H1 (cell line): Measurements from ENCODE around the gene EPN2. TPM values are rescaled to one million over a fixed set of nuclear protein-coding genes. Genes with fewer than 3 reads are reported as not detected.

Source experiments
- CTCF ChIA-PET: fragments of 300-600 bp; sonication (Branson Sonifier 250); formaldehyde crosslinking; loops from one replicate; lab custom pipeline; 2021; ENCODE audit not compliant: partially characterized antibody; lab: Charles Lee
- POLR2A ChIA-PET: fragments of 300-600 bp; sonication (Branson Sonifier 250); formaldehyde crosslinking; loops from one replicate; lab custom pipeline; 2021; ENCODE audit warnings: inconsistent platforms; ENCODE audit not compliant: partially characterized antibody; lab: Charles Lee
- DNase-seq, 2 experiments: peaks; one replicate each; pipeline versions ENCODE4 v3.0.0 to v3.0.0-alpha.2; 2010 to 2022; ENCODE audit warnings: low spot score in 2 of 2, low read depth in 1 of 2, mixed read lengths in 1 of 2
- FAIRE-seq: peaks from 2 replicates; lab custom pipeline; 2011; peaks lifted over from hg19 to GRCh38; lab: Jason Lieb, UNC
- H2AFZ ChIP-seq: 2 replicates; pipeline ENCODE4 v1.8.1; 2012; ENCODE audit warnings: low read length, inconsistent platforms
- H2AK5ac ChIP-seq: 2 replicates; pipeline ENCODE4 v1.6.1; 2013; ENCODE audit warnings: low read depth, low read length
- H2BK120ac ChIP-seq: replicated peaks from 2 replicates; pipeline ENCODE3; 2013; ENCODE audit warnings: low read depth, low read length, inconsistent platforms
- H2BK12ac ChIP-seq: 2 replicates; pipeline ENCODE4 v1.6.1; 2013; ENCODE audit warnings: low read depth, low read length
- H2BK15ac ChIP-seq: 2 replicates; pipeline ENCODE4 v1.6.1; 2013; ENCODE audit warnings: low read length
- H2BK20ac ChIP-seq: 2 replicates; pipeline ENCODE4 v1.6.1; 2013; ENCODE audit warnings: low read length
- H2BK5ac ChIP-seq: 2 replicates; pipeline ENCODE4 v1.6.1; 2013; ENCODE audit warnings: low read depth, low read length
- H3K14ac ChIP-seq: 2 replicates; pipeline ENCODE4 v1.6.1; 2013; ENCODE audit warnings: inconsistent platforms; ENCODE audit not compliant: insufficient read length
- H3K18ac ChIP-seq: 2 replicates; pipeline ENCODE4 v1.6.1; 2013; ENCODE audit warnings: low read length; ENCODE audit errors: extremely low read depth
- H3K23ac ChIP-seq: 2 replicates; pipeline ENCODE4 v1.6.1; 2013; ENCODE audit warnings: inconsistent platforms; ENCODE audit not compliant: insufficient read length
- H3K23me2 ChIP-seq: 2 replicates; pipeline ENCODE4 v1.6.1; 2013; ENCODE audit warnings: low read depth, low read length
- H3K27ac ChIP-seq: 2 replicates; pipeline ENCODE4 v1.6.1; 2011; ENCODE audit warnings: low read depth, low read length, inconsistent platforms
- H3K27me3 ChIP-seq, 4 experiments: replicated peaks in 1 of 4; 1 replicate in 1 of 4; 2 replicates in 3 of 4; pipeline versions ENCODE4 v1.6.1 to v1.8.1; 2011 to 2013; ENCODE audit warnings: low read length in 3 of 4, mild to moderate bottlenecking in 3 of 4, inconsistent platforms in 2 of 4, mixed read lengths in 2 of 4, moderate library complexity in 1 of 4; ENCODE audit not compliant: control insufficient read depth in 3 of 4, insufficient read depth in 3 of 4; ENCODE audit errors: extremely low read depth in 1 of 4
- H3K36me3 ChIP-seq, 4 experiments: 2 replicates each; pipeline versions ENCODE4 v1.6.1 to v1.8.1; 2011 to 2013; ENCODE audit warnings: mild to moderate bottlenecking in 4 of 4, low read length in 3 of 4, moderate library complexity in 2 of 4, control low read depth in 1 of 4, inconsistent platforms in 1 of 4; ENCODE audit not compliant: insufficient read depth in 4 of 4, control insufficient read depth in 2 of 4
- H3K4ac ChIP-seq: replicated peaks from 2 replicates; pipeline ENCODE3; 2013; ENCODE audit warnings: low read length, low read depth, mixed read lengths, inconsistent platforms; ENCODE audit not compliant: insufficient read length
- H3K4me1 ChIP-seq, 4 experiments: replicated peaks in 1 of 4; 1 replicate in 1 of 4; 2 replicates in 3 of 4; pipeline versions ENCODE4 v1.6.1 to v1.8.1; 2011 to 2013; ENCODE audit warnings: low read length in 3 of 4, inconsistent platforms in 2 of 4, mixed read lengths in 1 of 4; ENCODE audit not compliant: insufficient read depth in 4 of 4, control insufficient read depth in 3 of 4
- H3K4me2 ChIP-seq, 2 experiments: 2 replicates each; pipeline versions ENCODE4 v1.6.1 to v1.8.1; 2011 to 2013; ENCODE audit warnings: low read depth in 2 of 2, low read length in 2 of 2, control low read depth in 1 of 2, inconsistent platforms in 1 of 2, mild to moderate bottlenecking in 1 of 2; ENCODE audit not compliant: insufficient read depth in 1 of 2
- H3K4me3 ChIP-seq, 4 experiments: fragments of 200-600, 300-600 bp in 1 of 4; sonication (generic), shearing (Covaris generic), sonication (Bioruptor Twin) in 1 of 4; 2 replicates each; pipeline versions ENCODE4 v1.5.1 to v1.8.1; 2011 to 2016; ENCODE audit warnings: low read length in 4 of 4, low read depth in 3 of 4, control low read depth in 2 of 4, inconsistent platforms in 2 of 4, mild to moderate bottlenecking in 2 of 4, mixed read lengths in 1 of 4, moderate library complexity in 1 of 4; ENCODE audit not compliant: insufficient read depth in 2 of 4; ENCODE audit errors: extremely low read depth in 1 of 4
- H3K56ac ChIP-seq: replicated peaks from 2 replicates; pipeline ENCODE3; 2013; ENCODE audit warnings: low read depth, mild to moderate bottlenecking, mixed read lengths, low read length, inconsistent platforms; ENCODE audit not compliant: insufficient read length
- H3K79me1 ChIP-seq: 2 replicates; pipeline ENCODE4 v1.6.1; 2013; ENCODE audit warnings: low read depth, low read length, control low read depth
- H3K79me2 ChIP-seq, 2 experiments: 2 replicates each; pipeline versions ENCODE4 v1.6.1 to v1.8.1; 2012 to 2013; ENCODE audit warnings: low read length in 2 of 2, mild to moderate bottlenecking in 2 of 2, inconsistent platforms in 1 of 2; ENCODE audit not compliant: insufficient read depth in 2 of 2, control insufficient read depth in 1 of 2
- H3K9ac ChIP-seq, 4 experiments: replicated peaks in 1 of 4; 1 replicate in 1 of 4; 2 replicates in 3 of 4; pipeline versions ENCODE4 v1.6.1 to v1.8.1; 2011 to 2013; ENCODE audit warnings: low read depth in 3 of 4, low read length in 3 of 4, control low read depth in 2 of 4, mild to moderate bottlenecking in 2 of 4, moderate library complexity in 2 of 4, inconsistent platforms in 1 of 4; ENCODE audit errors: extremely low read depth in 1 of 4
- H3K9me3 ChIP-seq, 2 experiments: 2 replicates each; pipeline versions ENCODE4 v1.6.1 to v1.8.1; 2012 to 2013; ENCODE audit warnings: mild to moderate bottlenecking in 2 of 2, moderate library complexity in 2 of 2, control low read depth in 1 of 2, inconsistent platforms in 1 of 2, low read depth in 1 of 2, low read length in 1 of 2, mixed read lengths in 1 of 2; ENCODE audit not compliant: insufficient read depth in 2 of 2
- H4K20me1 ChIP-seq, 2 experiments: replicated peaks in 1 of 2; 2 replicates each; pipeline versions ENCODE3 to v1.8.1; 2011 to 2013; ENCODE audit warnings: inconsistent platforms in 2 of 2, low read length in 2 of 2, mild to moderate bottlenecking in 1 of 2; ENCODE audit not compliant: insufficient read depth in 2 of 2, control insufficient read depth in 1 of 2
- H4K5ac ChIP-seq: 2 replicates; pipeline ENCODE4 v1.6.1; 2013; ENCODE audit warnings: low read length, low read depth, mixed read lengths, inconsistent platforms; ENCODE audit not compliant: insufficient read length
- H4K8ac ChIP-seq: 2 replicates; pipeline ENCODE4 v1.8.0; 2013; ENCODE audit warnings: mild to moderate bottlenecking, moderate library complexity, low read length, inconsistent platforms; ENCODE audit not compliant: insufficient read depth; ENCODE audit errors: extremely low read depth
- H4K91ac ChIP-seq: replicated peaks from 2 replicates; pipeline ENCODE3; 2013; ENCODE audit warnings: low read length, mixed read lengths, inconsistent platforms; ENCODE audit not compliant: insufficient read length
- CHD1 ChIP-seq: IDR thresholded peaks from 2 replicates; pipeline ENCODE4 v1.6.1; 2012; ENCODE audit warnings: low read depth, low read length, improper control_type of control experiment
- CTBP2 ChIP-seq: IDR thresholded peaks from 2 replicates; pipeline ENCODE4 v1.7.0; 2011; ENCODE audit warnings: borderline replicate concordance, mild to moderate bottlenecking, moderate library complexity, mixed read lengths, low read length; ENCODE audit not compliant: insufficient read depth, insufficient read length
- EP300 ChIP-seq, 2 experiments: IDR thresholded peaks; 1 replicate in 1 of 2; 2 replicates in 1 of 2; pipeline ENCODE4 v1.6.1; 2011 to 2012; ENCODE audit warnings: low read depth in 2 of 2, low read length in 2 of 2, mild to moderate bottlenecking in 2 of 2, borderline replicate concordance in 1 of 2, inconsistent platforms in 1 of 2, moderate library complexity in 1 of 2
- HDAC2 ChIP-seq, 2 experiments: fragments of 300-600 bp in 1 of 2; sonication (generic) in 1 of 2; IDR thresholded peaks; 2 replicates each; pipeline ENCODE4 v1.6.1; 2011 to 2012; ENCODE audit warnings: low read depth in 2 of 2, low read length in 2 of 2, mild to moderate bottlenecking in 2 of 2, moderate library complexity in 2 of 2, borderline replicate concordance in 1 of 2, inconsistent platforms in 1 of 2
- KDM1A ChIP-seq: fragments of 200-600, 300-600 bp; sonication (generic); IDR thresholded peaks from 2 replicates; pipeline ENCODE4 v1.7.1; 2016; ENCODE audit warnings: mild to moderate bottlenecking, low read length, borderline replicate concordance
- KDM4A ChIP-seq: IDR thresholded peaks from one replicate; pipeline ENCODE4 v1.7.1; 2012; ENCODE audit warnings: low read depth, mild to moderate bottlenecking, moderate library complexity, low read length, inconsistent platforms; ENCODE audit not compliant: severe bottlenecking
- POLR2AphosphoS5 ChIP-seq: IDR thresholded peaks from 2 replicates; pipeline ENCODE4 v1.6.1; 2011; ENCODE audit warnings: low read depth, low read length
- RFX5 ChIP-seq: IDR thresholded peaks from 2 replicates; pipeline ENCODE4 v1.6.1; 2011; ENCODE audit warnings: low read depth, low read length, improper control_type of control experiment, borderline replicate concordance
- TBP ChIP-seq: IDR thresholded peaks from 2 replicates; pipeline ENCODE4 v1.6.1; 2011; ENCODE audit warnings: low read depth, low read length, improper control_type of control experiment
- WGBS, 2 experiments: shearing (Covaris generic) in 1 of 2; methylation state at CpG; one replicate each; pipeline versions ENCODE4 v1.1.6 to v1.1.7; 2013 to 2015; ENCODE audit warnings: low lambda C conversion rate in 2 of 2, mixed read lengths in 2 of 2, inconsistent platforms in 1 of 2, low coverage in 1 of 2, missing lambda C conversion rate in 1 of 2; ENCODE audit not compliant: insufficient replicate concordance in 2 of 2, insufficient coverage in 1 of 2, insufficient read length in 1 of 2; ENCODE audit errors: extremely low coverage in 1 of 2, missing lambda C conversion rate in 1 of 2; 5-methylcytosine and 5-hydroxymethylcytosine counted together
- polyA plus RNA-seq, 7 experiments: library from polyadenylated mRNA; depleted of rRNA in 3 of 7; stranded (reverse) in 5 of 7; unstranded in 2 of 7; fragments of >200 nt in 5 of 7; fragments of 200-250 nt in 2 of 7; gene quantifications; 1 replicate in 5 of 7; 2 replicates in 1 of 7; 4 replicates in 1 of 7; pipeline versions ENCODE4 v1.2.1 to v1.2.3, GENCODE V29; 2011 to 2013; ENCODE audit warnings: missing spikeins in 2 of 7, mixed read lengths in 2 of 7
- total RNA-seq: library from RNA; stranded (reverse); fragmentation: NEBNext Ultra II Directional; extraction: Animal tissue kit (Norgen Biotek cat#: 25700); gene quantifications from 2 replicates; pipeline ENCODE4 v1.2.1, GENCODE V29; 2021
- TF ChIP-seq, protein P1 (sequence below), 3 experiments: IDR thresholded peaks; 1 replicate in 2 of 3; 2 replicates in 1 of 3; pipeline versions ENCODE4 v1.5.1 to v1.6.1; 2011; ENCODE audit warnings: low read length in 3 of 3, mild to moderate bottlenecking in 3 of 3, inconsistent platforms in 2 of 3, low read depth in 1 of 3, moderate library complexity in 1 of 3; ENCODE audit not compliant: insufficient read depth in 1 of 3; ENCODE audit errors: control extremely low read depth in 1 of 3

The EPN2 gene
- total and polyA plus RNA-seq, 2 of the 8 experiments (the other 6 are each of a cell fraction or from before 2014, with no cell fraction given), result 28.7 to 55.8 TPM

GRCh38 chr17:19307521-19307920 is 70.4 kb downstream of the EPN2 start:
- Histone ChIP-seq H3K18ac (no peak overlapping the region), H3K9me3 (no peaks in the 10 kb centered on the region), H2AK5ac (no peak overlapping the region), H3K4ac (no peak overlapping the region), H2BK15ac (no peak overlapping the region), H4K20me1 (peaks cover 6 to 22% of the 10 kb centered on the region in 2 experiments), H3K23ac (no peak overlapping the region), H3K4me1 (peaks cover 0 to 4% (median 0%) of the 10 kb centered on the region in 4 experiments; a peak in 2 of 7 replicates), H4K5ac (no peak overlapping the region), H3K27ac (no peak overlapping the region), H3K79me1 (peaks cover 15% of the 10 kb centered on the region), H3K4me2 (no peak overlapping the region), H2BK5ac (no peak overlapping the region), H4K91ac (no peak overlapping the region), H2BK120ac (no peak overlapping the region), H2BK12ac (no peak overlapping the region), H2AFZ (no peak overlapping the region), H3K56ac (no peak overlapping the region), H3K36me3 (peaks cover 4 to 9% (median 8%) of the 10 kb centered on the region in 4 experiments; a peak in 7 of 8 replicates), H3K14ac (no peak overlapping the region), H3K4me3 (no peak overlapping the region), H4K8ac (no peak overlapping the region), H2BK20ac (no peak overlapping the region), H3K79me2 (no peaks in the 10 kb centered on the region), H3K27me3 (no peaks in the 10 kb centered on the region), H3K23me2 (no peaks in the 10 kb centered on the region), H3K9ac (no peak overlapping the region)
- POLR2A ChIA-PET, result interaction anchor here (1.3 kb wide), 1 partner anchor 31 kb away, joined by 4 read pairs; no protein-coding TSS in a partner anchor
- no peak for FAIRE-seq
- 96% methylated on average over 10 of the region's 10 CpGs; no CpG with 5 or more reads in 1 of the 2 experiments for WGBS, 2 experiments
- CTCF ChIA-PET, result interaction anchor here (1.0 to 2.6 kb wide), 2 partner anchors 12 to 14 kb away, joined by 4 to 16 read pairs; no protein-coding TSS in a partner anchor
- no peak for DNase-seq
- TF ChIP-seq EP300 (IDR thresholded peaks at IDR 0.05; ENCODE audit: borderline replicate concordance in 1 of 2, low read depth in 2 of 2, low read length in 2 of 2) (no peak), RFX5 (no peak), KDM4A (no peak), CHD1 (no peak), CTBP2 (no peak), HDAC2 (IDR thresholded peaks at IDR 0.05; ENCODE audit: borderline replicate concordance in 1 of 2, low read depth in 2 of 2, low read length in 2 of 2) (no peak), POLR2AphosphoS5 (no peak), KDM1A (no peak), TBP (no peak)
- TF ChIP-seq, protein P1, sequence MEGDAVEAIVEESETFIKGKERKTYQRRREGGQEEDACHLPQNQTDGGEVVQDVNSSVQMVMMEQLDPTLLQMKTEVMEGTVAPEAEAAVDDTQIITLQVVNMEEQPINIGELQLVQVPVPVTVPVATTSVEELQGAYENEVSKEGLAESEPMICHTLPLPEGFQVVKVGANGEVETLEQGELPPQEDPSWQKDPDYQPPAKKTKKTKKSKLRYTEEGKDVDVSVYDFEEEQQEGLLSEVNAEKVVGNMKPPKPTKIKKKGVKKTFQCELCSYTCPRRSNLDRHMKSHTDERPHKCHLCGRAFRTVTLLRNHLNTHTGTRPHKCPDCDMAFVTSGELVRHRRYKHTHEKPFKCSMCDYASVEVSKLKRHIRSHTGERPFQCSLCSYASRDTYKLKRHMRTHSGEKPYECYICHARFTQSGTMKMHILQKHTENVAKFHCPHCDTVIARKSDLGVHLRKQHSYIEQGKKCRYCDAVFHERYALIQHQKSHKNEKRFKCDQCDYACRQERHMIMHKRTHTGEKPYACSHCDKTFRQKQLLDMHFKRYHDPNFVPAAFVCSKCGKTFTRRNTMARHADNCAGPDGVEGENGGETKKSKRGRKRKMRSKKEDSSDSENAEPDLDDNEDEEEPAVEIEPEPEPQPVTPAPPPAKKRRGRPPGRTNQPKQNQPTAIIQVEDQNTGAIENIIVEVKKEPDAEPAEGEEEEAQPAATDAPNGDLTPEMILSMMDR (IDR thresholded peaks at IDR 0.05; ENCODE audit: control extremely low read depth in 1 of 3, insufficient read depth in 1 of 3, low read depth in 1 of 3, low read length in 3 of 3), result no peak
